AG04449 (cell line): ENCODE data around the gene EMX1.

Experiments used
- CTCF ChIA-PET: fragments of 350-600 bp; formaldehyde crosslinking; extraction: SDS; loops from one replicate; lab custom pipeline; 2021; ENCODE audit warnings: antibody characterized with exemption; lab: Yijun Ruan, JAX
- POLR2A ChIA-PET: fragments of 400-600, 350-600 bp; formaldehyde crosslinking; extraction: SDS; loops from one replicate; lab custom pipeline; 2020; ENCODE audit warnings: antibody characterized with exemption, inconsistent platforms; lab: Yijun Ruan, JAX
- DNase-seq: peaks from one replicate; pipeline ENCODE4 v3.0.0-alpha.2; 2010; ENCODE audit warnings: low read depth, low spot score
- H3K4me3 ChIP-seq: 2 replicates; pipeline ENCODE4 v1.5.1; 2011; ENCODE audit warnings: low read depth, mild to moderate bottlenecking, control low read depth, low read length
- CTCF ChIP-seq: IDR thresholded peaks from one replicate; pipeline ENCODE4 v1.5.1; 2011; ENCODE audit warnings: mild to moderate bottlenecking, moderate library complexity, low read length, control low read depth, inconsistent platforms; ENCODE audit not compliant: insufficient read depth; ENCODE audit errors: missing control alignments

Gene EMX1

GRCh38 chr2:72935611-72935957 lies 18.3 kb downstream of the EMX1 start:
- DNase-seq, result no peak
- ChIA-PET CTCF (interaction anchor here (1.2 to 3.0 kb wide), 5 partner anchors 38 to 278 kb away, joined by 3 to 18 read pairs (median 4); partner anchors contain the start of gene SPR), POLR2A (no interaction called here)
- no peak overlapping the region for H3K4me3 ChIP-seq
- TF ChIP-seq CTCF, result no peak

- ChIA-PET POLR2A (no interaction called here), CTCF (interaction anchor here (1.0 kb wide), 1 partner anchor 37 kb away, joined by 3 read pairs; no protein-coding TSS in a partner anchor)
Measured at GRCh38 chr2:72936660-72937355, 19.5 kb downstream of the EMX1 start.

GRCh38 chr2:72937356-72937669 lies 20.0 kb downstream of the EMX1 start:
- H3K4me3 ChIP-seq, result no peak overlapping the region
- ChIA-PET POLR2A (no interaction called here), CTCF (interaction anchor here (1.0 to 1.7 kb wide), 2 partner anchors 37 to 45 kb away, joined by 3 to 5 read pairs; no protein-coding TSS in a partner anchor)
- TF ChIP-seq CTCF, result no peak
- DNase-seq, result no peak

More at GRCh38 chr2:72936660-72937355, 19.5 kb downstream of the EMX1 start:
- no peak for TF ChIP-seq CTCF
- no peak for DNase-seq
- H3K4me3 ChIP-seq, result no peak overlapping the region

DNA sequence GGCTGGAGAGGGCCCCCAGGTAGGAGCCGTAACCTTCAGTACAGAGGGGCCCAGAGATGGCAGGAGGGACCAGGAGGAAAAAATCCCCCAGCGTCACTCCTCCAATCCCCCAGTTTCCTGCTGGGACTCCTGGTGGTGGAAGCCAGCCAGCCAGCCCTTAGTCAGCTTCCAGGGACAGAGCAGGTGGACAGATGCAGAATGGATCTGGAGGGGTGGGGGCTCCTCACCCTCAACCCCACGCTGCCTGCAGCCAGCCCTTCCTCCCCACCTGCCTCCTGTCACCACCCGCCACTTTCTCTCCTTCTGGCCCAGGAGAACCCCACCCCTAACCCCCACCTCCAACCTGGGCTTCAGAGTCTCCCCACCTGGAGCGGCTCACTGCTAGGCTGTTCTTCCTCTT lies 21.1 kb downstream of the EMX1 start:
- no peak overlapping the region for H3K4me3 ChIP-seq
- POLR2A ChIA-PET, result no interaction called here
- no peak for TF ChIP-seq CTCF
- DNase-seq, result no peak
- CTCF ChIA-PET, result interaction anchor here (1.7 kb wide), 1 partner anchor 46 kb away, joined by 5 read pairs; no protein-coding TSS in a partner anchor

GRCh38 chr2:72940361-72940760 lies 23.0 kb downstream of the EMX1 start:
- no peak for DNase-seq
- TF ChIP-seq CTCF, result no peak
- CTCF ChIA-PET, result interaction anchor here (0.7 to 2.8 kb wide), 12 partner anchors 9 to 237 kb away, joined by 3 to 19 read pairs (median 4); partner anchors contain the start of gene SPR
- POLR2A ChIA-PET, result interaction anchor here (1.0 kb wide), 1 partner anchor 22 kb away, joined by 3 read pairs; no protein-coding TSS in a partner anchor
- H3K4me3 ChIP-seq, result no peak overlapping the region

GRCh38 chr2:72940786-72941185 lies 23.5 kb downstream of the EMX1 start:
- ChIA-PET POLR2A (interaction anchor here (1.0 kb wide), 1 partner anchor 22 kb away, joined by 3 read pairs; no protein-coding TSS in a partner anchor), CTCF (interaction anchor here (0.7 to 2.8 kb wide), 12 partner anchors 9 to 237 kb away, joined by 3 to 19 read pairs (median 4); partner anchors contain the start of gene SPR)
- no peak overlapping the region for H3K4me3 ChIP-seq
- TF ChIP-seq CTCF, result no peak
- DNase-seq, result peak; percentile 56
